GM19463 (cell line): ENCODE results near the gene ZNF546.

Source experiments
- ATAC-seq: cut with Tn5 transposase; IDR thresholded peaks from one replicate; pipeline ENCODE4 v1.9.1; 2021; ENCODE audit warnings: mild to moderate bottlenecking, moderate library complexity; ENCODE audit not compliant: unreplicated experiment

The ZNF546 gene

DNA sequence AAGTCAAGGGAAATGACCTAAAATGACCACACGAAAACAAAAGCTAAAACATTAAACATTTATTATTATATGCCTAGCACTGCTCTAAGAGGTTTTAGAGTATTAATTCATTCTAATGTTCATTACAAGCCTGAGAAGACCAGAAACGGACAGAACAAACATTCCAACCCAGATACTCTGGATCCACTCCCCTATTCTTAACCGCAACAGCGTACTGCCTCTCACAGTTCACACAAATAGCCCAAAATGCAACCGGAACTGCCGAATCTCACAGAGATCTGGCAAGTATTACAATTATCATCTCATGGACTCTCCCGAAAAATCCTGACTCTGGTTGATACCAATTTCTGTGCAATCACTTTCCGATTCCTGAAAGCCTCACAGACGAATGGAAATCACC is 57.8 kb downstream of the ZNF546 start:
- no peak for ATAC-seq

DNA sequence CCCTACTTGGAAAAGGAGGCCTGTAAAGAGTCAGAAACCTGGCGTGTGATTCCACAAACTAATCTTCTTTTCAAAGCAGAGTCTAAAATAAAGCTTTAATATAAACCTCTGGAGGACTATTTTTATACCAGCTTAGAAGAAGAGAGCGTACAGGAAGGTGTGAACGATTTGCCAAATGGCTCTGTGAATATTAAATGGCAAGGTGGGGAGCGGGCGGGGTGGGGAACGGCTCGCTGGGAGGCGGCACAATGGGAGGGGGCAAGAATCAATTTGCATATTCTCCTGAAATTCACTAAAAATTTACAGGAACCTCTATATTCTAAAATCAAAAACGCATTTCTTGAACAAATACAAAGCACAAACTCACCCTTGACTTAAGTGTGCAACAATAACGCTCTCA is 58.2 kb downstream of the ZNF546 start:
- ATAC-seq = no peak

GRCh38 chr19:40055832-40056504 is 59.1 kb downstream of the ZNF546 start, which contains the start of gene ZNF780B:
ZNF780B (minus strand) TSS chr19:40056231; CDS start chr19:40050332, 5,899 bp downstream.
- peak; percentile 89 for ATAC-seq

DNA sequence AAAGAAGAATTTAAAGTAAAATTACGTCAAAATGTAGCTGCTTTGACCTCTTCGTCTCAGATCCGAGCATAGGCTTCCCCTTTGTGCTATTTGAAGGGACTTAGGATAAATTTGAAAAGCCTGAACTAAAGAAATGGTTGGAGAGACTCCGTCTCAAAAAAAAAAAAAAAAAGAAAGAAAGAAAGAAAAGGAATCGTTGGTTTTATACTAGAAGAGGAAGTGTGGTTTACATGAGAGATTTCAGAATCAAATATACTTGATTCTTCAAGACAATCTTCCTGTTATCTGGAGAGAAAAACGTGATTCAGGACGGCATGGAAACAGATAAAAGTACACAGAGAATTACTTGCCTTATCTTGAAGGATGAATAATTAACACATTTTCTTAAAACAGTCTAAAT is 59.6 kb downstream of the ZNF546 start:
- no peak for ATAC-seq

- ATAC-seq = no peak
These were observed 60.3 kb downstream of the ZNF546 start for GRCh38 chr19:40057166-40057565.

- no peak for ATAC-seq
These were observed 62.8 kb downstream of the ZNF546 start for GRCh38 chr19:40059624-40060023.

DNA sequence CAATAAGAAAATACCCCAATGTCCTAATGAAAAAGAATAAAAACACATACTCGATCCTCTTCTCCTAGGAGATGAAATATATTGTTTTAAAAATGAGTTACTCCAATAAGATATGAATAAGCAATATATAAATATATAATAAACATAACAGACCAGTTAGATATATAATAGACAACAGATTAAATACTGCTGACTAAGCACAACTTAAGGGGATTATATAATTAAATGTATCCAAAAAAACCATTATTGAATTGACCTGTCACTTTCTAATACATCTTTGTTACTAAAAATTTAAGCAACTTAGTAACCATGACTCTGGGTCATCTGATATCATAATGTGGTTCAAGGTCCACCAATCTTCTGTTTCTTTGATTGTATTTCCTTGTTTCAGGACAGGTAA is 73.2 kb downstream of the ZNF546 start:
- no peak for ATAC-seq
